SHP77 treated with DMSO at 0.1 percent for 48 hours (cell line): Measurements from ENCODE around the gene TENT4A.

ENCODE experiments used
- DNase-seq: peaks from one replicate; lab custom pipeline; 2025; lab: John Stamatoyannopoulos, UW

The TENT4A gene

DNA sequence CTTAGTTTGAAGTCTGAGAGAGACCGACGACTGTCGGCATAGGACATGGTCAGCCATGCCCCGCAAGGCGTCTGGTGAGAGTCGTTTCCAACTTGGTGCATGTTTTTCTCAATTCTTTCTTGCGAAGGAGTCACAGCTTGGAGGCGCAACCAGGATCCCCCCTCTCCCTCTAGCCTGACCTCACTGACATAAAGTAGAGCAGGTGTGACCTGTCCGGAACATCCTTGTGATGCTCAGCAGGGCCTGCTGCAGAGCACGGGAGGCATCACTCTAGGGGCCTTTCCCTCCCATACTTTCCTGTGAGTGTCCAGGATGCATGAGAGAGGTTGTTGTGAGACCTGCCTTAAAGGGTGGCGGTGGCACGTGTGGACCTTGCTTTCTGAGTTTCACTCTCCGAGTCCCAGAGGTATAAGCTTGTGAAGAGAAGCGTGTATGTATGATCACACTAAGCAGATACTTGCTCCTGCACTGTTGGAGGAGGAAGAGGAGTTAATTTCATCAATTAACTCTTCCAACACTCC lies 5.0 kb downstream of the TENT4A start:
- no peak for DNase-seq

DNA sequence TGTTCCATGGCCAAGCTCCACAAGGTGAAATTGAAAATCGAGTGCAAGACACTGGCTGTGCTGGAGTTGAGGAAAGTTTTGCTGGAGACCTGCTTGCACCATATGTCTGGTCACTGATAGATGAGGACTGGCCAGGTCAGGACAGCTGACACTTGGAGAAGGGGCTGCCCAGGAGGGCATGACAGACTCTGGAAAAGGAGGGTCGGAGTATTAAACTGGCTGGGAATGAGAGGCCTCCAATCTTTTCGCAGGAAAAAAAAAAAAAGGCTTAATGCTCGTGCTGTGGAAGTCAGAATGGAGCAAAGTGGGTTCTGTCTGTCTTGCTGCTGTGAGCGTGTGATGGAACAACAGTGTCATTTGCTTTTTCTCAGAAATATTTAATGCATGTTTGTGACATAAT lies 5.5 kb downstream of the TENT4A start:
- DNase-seq, result no peak

DNA sequence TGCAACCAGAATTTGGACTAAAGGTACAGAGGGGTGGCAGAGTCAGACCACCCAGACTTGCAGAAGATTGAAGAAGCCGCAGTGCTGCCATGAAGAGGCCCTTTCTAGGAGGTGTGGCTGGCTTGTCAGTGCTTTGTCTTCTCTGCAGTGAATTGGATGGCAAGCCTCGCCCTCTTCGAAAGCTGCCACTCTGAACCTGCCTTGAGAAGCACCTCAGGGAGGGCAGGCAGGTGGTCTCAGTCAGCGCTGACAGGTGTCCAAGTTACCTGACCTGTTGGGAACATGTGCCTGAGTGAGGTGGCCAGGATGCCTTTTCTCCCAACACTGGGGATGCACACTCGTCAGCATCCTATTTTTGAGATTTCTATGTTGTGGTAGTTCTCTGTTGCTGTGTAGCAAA lies 6.2 kb downstream of the TENT4A start:
- no peak for DNase-seq

DNA sequence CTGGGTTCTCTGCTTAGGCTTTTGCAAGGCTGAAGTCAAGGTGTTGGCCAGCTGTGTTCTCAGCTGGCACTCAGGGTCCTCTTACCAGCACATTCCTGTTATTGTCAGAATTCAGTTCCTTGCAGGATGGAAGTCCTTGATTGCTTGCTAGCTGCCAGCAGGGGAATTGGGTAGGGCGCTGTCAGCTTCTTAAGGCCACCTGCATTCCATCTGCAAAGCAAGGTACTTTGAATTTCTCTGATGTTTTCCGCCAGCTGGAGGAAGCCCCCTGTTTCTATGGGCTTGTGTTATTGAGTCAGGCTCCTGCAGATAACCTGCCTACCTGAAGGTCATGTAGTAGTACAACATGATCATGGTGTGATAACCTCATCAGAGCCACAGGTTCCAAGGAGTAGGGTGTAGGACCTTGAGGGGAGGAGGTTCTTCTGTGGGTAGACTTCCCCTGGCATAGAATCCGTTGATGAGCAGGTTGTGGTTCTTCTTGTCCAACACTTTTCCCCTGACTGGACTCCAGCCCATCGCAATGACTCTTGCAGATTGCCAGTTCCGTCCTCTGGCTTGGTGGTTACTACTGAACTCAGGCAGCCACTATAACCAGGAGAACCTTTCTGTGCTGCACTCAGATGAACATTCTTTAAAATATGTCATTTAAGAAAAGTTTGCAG lies 6.8 kb downstream of the TENT4A start:
- no peak for DNase-seq

DNA sequence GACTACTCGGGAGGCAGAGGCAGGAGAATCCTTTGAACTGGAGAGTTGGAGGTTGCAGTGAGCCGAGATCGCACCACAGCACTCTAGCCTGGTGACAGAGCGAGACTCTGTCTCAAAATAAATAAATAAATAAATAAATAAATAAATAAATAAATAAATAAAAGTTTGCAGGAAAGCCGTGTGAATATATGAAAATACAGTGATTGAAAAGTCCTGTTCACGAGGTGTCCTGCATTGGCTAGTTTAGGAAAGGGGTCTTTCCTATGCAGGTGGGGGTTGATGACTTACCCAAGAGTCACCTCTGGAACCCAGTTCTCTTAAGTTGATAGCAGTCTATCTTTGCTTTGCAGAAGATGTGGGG lies 7.3 kb downstream of the TENT4A start:
- no peak for DNase-seq

DNA sequence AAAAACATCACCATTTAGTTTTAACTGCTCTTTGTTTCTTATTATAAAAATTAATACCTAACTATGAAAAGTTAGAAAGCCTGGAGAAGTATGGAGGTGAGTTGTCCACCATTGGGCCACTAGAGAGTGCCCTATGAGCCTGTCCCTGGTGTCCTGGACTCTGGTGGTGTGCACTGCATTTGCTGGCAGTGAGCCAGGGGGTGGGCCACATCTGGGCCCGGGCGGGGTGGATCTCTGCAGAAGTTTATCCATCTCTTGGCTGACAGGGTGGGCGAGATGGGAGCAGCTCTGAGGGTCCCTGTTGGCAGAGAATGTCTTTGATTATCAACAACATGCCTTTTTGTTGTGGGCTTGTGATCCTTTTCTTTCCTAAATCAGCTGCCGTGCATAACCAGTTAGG lies 8.2 kb downstream of the TENT4A start:
- no peak for DNase-seq

DNA sequence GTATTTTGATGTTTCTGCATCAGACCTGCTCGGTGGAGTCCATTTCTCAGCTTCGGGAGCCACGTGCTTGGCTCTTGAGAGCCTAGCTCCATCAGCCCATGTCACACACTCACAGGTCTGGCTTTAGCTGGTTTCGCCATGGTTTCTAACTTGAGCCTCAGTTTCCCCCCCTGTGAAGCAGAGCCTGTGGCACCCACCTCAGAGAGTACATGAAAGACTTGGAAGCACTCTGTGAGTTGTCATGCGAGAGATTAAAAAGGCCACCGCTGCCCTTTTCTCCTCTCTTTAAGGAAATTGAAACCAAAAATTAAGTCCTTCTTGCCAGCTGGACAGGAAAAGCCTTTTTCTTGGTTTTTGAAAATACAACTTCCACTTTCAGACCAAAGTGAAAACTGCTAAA lies 8.8 kb downstream of the TENT4A start:
- no peak for DNase-seq

DNA sequence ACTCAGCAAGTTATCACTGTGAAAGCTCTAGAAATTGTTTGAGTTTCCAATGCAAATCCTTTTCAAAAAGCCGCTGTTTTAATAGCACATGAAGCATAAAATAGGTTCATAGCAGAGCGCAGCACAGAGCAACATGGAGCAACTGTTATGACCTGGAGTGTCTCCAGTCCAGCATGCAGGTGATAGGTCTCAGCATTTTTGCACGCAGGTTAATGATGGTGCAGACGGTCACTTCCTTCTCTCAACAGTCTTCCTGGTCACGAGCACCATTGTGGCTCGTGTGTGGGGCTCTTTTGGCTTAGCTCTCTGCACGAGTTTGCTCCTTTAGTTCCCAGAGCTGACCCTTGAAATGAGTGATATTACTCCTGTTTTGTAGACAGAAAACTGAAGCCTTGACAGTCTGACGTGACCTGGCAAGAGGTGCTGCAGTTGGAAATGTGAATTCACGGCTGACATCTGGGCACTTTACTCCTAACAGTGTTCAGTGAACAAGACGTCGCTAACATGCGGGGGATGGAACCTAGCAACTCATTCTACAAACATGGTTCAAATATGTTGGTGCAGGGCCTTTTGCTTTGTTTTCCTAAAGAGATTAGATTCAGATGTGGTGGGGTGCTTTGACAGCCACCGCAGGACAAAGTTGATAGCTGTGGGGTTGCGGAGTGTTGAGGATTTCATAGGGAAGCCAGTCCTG lies 10.0 kb downstream of the TENT4A start:
- no peak for DNase-seq

DNA sequence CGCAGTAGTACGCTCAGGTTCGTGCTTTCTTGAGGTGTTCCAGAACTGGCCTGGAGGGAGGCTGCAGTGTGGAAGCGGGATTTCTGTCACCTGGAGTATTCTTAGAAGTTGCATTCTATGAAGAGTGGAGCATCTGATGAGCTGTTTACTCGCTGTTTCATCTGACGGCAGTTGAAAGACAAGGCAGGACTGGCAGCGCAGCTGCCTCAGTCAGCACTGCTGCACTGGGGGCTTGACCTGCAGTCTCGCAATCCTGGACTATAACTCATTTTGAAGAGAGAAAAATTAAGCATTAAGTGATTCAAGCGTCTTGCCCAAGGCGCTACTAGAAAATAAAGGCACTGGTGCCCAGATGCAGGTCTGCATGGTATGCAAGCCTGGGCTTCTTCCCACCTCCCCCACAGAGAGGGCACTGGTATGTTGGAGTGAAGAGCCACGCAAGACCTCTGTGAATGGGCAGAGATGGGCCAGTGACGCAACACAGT lies 10.6 kb downstream of the TENT4A start:
- DNase-seq, result no peak

DNA sequence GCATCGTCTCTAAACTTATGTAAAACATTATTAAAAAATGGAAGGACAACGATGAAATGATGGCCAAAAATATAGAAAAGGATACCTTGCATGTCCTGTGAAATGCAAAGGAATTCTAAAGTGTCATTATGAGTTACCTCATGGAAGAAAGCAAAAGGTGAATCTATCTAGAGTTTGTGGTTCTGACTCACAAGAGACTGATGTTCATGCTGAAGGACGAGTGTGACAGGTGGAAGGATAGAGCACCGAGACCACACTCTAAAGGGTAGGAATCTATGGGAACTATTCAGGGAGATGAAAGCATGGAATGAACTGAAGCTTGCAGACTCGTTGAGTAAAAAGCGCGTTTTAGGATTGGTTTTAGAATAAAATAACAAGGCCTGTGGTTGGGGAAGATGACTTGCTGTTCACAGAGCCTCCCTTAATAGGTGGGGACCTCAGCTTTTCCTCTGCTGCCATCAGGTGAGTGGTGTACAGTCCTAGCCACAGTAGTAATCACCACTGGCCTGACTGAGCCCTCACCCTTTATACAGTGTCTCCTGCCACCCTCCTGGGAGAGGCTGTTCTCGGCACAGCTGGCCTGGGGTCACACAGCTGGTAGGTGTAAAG lies 11.2 kb downstream of the TENT4A start:
- no peak for DNase-seq

DNA sequence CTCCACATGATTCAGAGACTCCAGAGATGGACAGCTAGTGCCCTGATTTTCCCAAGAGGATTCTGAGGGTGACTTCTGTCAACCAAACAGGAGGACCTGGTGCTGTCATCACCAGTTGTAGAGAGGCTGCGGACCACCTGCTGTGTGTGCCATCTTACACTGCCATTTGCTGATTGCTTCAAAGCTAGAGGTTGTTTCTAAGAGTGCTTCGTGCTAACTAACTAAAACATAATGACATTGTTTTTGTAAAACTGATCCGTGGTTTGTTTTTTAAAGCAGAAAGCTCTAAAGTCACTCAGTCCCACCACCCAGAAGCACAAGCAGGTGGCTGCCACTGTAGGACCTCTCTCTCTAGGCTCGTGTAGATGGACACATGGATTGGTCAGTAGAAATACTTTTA lies 12.2 kb downstream of the TENT4A start:
- DNase-seq, result no peak

DNA sequence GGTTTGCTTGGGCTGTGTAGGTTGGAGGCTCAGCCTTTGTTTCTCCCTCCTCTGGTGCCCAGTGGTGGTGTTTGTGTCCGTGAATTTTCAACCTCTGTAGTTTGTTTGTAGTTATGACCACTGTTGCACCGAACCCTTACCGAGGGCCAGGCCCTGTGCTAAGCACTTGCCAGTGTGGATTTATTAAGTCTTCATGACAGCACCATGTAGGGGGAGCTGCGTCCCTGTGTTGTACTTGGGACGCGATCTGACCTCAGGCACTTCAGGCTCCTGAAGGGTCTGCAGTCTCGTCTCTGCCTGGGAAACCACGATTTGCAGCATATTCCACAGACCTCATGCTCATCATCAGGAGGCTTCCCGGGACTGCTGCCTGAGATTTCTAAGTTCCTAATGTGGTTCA lies 12.8 kb downstream of the TENT4A start:
- no peak for DNase-seq

DNA sequence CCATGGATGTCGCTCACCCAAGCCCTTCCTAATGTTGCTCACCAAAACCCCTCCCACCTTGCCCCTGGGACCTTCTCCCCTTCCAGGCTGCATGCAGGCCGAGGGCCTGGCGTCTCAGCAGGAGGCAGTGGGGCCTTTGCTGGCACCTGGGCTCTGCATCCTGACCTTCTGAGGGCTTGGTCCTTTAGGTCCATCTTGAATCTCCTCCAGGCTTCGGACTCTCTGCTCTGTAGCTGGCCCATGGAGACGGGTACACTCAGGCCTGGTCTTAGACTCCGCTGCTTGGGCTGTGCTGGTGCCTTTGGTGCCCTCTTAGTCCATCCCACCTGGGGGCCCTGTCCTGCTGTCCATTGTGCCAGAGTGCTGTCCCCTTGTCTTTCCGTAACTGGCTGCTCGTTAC lies 14.0 kb downstream of the TENT4A start:
- DNase-seq, result no peak

DNA sequence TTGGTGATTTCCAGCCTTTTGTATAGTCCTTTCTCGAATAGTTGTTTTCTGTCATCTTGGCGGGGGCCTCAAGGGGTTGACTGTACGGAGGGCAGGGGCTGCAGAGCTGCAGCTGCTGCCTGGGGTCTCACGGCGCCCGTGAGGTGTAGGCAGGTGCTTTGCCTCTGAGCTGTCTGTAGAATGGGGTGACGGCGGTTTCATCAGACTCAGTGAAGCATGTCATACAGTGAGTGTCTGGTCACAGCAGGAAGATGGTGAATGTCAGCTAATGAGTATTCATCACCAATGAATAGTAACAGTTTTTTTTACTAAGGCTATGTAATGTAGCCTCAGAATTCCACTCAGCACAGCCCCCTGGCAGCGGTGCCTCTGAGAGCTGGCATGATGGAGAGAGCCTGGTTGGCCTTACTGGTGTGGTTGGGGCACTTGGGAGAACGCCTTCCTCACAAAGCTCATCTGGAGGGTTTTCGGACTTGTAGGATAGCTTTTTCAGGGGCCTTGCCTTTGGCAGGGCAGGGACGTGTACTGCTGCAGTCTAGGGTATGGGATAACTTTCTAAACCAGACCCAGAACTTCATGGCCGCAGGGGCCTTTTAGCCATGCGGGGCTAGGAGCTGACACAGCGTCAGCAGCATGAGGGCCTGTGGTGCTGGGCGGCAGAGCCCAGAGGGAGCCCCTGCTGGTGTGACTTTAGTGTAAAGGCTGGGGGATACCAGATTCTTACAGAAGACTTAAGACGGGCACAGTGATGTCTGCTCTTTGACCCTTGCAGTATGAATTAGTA lies 15.0 kb downstream of the TENT4A start:
- DNase-seq, result peak; percentile 67

DNA sequence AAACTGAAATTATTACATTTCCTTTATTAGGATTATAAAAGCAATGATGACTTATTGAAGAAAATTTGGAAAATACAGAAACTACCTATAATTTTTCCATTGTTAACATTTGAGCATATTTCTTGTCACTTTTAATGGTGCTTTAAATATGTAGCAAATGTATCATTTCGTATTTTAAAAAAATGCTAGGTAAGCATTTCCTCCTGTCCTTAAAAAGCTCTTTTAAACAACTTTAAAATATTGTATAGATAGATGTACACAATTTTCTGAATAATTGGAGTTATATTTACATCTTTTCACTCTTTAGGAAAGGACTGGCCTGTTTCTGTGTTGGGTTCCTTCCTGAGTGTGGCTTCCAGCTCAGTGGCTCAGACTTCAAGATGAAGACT lies 15.6 kb downstream of the TENT4A start:
- DNase-seq, result no peak

DNA sequence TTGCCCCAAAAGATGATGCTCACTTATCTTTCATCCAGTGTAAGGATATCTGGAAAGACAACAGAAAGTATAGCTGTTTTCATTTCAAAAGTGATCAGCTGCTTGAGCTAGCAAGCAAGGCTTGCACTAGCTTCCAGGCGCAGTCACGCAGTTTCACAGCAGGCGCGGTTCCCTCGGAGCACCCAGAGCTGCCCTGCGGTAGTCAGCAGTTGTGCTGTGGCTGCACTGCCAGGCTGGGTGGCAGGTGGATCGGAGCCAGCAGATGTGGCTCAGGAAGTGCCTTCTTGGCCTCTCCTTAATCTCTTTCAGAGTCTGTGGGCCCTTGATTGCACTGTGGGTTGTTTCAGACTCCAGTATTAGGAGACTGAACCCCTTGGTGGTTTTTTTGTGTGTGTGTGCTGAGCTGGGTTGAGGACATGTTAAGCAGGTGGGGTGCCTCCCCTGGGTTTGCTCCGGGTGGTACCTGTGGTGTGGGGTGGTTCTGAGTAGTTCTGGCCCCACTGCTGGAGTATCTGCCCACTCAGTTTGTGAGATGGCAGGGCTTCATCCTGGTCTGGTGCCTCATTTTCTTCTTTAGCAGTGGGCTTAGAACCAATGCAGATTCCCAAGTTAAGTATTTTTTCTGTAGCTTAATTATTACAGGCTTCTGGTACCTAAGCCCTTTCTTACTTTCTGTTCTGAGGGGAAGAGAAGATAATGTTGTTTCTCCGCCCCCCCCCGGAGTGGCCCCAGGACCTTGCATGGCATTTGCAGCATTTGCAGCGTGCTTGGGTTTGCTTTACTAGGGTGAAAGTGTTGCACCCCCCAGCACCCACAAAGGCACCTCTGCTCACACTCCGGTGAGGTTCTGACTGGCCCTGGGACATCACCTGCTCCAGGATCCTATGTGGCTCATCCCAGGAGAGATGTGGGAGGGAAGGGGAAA lies 16.4 kb downstream of the TENT4A start:
- no peak for DNase-seq

DNA sequence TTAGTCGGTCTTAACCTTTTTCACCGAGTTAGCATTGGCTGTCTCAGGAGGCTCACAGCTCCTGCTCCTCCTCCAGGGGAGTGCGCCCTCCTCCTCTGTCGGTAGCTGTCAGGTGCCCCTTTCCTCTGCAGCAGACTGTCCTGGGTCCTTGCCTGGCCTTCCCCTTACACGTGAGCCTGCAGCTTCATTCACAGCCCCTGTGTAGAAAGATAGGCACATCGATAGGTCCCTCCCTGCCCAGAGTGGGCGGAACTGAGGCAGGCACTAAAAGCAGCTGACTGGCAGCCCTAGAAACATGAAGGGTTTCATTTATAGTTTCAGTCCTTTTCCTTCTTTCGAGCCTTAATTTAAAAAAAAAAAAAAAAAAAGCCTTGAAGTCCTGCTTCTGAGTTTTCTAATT lies 17.2 kb downstream of the TENT4A start:
- DNase-seq, result no peak

DNA sequence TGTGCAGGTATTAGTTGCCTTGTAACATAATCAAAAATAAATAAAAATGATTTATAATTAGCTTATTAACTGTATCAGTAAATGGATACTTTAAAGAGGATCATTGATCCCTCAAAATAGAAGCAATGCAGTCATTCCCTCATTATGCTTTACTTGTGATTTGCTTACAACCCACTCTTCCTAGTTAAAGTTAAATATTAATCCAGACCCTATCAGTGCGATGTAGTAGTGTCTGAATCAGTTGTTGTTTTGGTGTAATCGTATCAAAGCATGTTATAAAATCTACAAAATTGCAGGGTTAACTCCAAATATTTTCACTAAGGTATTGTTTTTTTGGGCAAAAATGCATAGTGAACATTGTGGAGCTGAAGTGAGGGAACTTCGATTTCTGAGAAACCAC lies 17.6 kb downstream of the TENT4A start:
- DNase-seq, result no peak

DNA sequence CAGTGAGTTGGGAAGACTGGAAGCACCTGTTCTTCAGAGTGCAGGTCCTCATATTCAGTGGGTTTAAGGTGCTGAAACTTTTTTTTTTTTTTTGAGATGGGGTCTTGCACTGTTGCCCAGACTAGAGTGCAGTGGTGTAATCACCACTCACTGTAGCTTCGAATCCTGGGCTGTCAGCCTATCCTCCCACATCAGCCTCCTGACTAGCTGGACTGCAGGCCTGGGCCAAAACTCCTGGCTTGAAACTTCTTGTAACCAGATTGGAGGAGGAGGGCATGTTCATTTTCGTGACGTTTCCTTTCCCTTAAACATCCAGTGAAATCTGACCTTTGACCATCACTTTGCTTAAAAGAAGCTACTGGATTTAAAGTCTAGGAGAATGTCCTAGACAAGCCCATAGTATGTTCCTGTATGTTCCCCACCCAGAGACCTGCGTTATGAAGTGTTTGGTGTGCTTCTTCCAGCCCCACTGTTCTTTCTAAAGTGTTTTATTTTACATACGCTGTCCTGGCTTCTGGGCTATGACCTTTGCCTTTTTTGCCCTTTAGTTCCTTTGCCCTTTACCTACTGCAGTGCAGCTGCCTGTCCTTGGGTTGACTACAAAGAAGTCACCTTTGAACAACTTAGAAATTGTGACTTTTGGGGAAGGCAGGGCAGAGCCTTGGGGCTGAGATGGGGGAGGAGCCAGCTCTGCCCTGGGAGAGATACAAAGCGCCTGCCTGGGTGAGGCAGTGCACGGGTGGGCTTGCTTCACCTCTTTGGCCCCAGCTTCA lies 18.4 kb downstream of the TENT4A start:
- DNase-seq, result no peak

DNA sequence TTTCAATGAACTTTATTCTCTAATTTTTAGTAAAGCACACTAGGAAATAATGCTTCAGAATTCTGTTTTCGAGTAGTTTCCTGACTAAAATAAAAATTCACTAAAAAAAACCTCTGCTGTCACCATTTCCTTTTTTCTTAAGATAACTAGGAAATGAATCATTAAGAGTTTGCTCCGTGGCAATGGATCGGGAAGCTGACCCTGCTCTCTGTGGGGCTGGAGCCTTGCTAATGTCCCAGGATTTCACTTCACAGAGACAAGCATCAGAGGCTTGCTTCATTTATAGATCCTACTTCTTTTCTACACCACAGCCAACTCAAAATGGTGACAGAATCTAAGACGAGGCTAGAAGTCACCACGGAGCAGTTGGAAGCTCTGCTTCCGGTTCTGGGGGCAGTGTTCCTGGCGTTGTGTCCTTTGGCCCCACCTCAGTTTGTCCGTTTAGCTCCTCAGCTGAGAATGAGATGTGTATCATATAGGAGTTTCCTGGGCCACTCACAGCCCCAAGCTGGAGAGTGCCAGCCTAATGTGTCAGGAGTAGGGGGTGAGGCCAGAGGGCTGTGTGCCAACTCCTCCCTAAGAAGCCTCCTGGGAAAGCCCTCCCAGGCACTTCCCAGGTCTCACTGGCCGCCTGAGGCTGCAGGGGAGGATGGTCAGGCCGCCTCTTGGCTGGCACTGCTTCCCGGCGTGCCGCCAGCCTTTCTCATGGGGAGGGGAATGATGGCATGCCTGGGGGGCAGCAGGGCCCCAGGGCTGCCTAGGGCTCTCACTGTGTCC lies 19.6 kb downstream of the TENT4A start:
- no peak for DNase-seq
